Liver (tissue), 9 donors: ENCODE data around the gene HSPB3. TPM values are rescaled to one million over a fixed set of nuclear protein-coding genes. Genes with fewer than 3 reads are reported as not detected.

Source experiments
- DNase-seq: peaks from one replicate; pipeline ENCODE4 v3.0.0-alpha.2; 2017; ENCODE audit warnings: low spot score
- H3K27ac ChIP-seq, 2 donors: one replicate each; pipeline ENCODE4 v1.7.0; 2013; ENCODE audit warnings: inconsistent platforms in 2 of 2, low read length in 2 of 2, control low read depth in 1 of 2, low read depth in 1 of 2, mild to moderate bottlenecking in 1 of 2
- H3K27me3 ChIP-seq, 4 donors: one replicate each; pipeline versions ENCODE4 v1.6.1 to v1.7.0; 2013; ENCODE audit warnings: low read length in 3 of 4, inconsistent platforms in 1 of 4, mild to moderate bottlenecking in 1 of 4, moderate library complexity in 1 of 4; ENCODE audit not compliant: control insufficient read depth in 4 of 4, insufficient read depth in 4 of 4
- H3K36me3 ChIP-seq, 4 donors: one replicate each; pipeline versions ENCODE4 v1.6.1 to v1.7.0; 2013; ENCODE audit warnings: low read length in 3 of 4, mild to moderate bottlenecking in 3 of 4, low read depth in 1 of 4, moderate library complexity in 1 of 4; ENCODE audit not compliant: control insufficient read depth in 4 of 4, insufficient read depth in 3 of 4
- H3K4me1 ChIP-seq, 4 donors: one replicate each; pipeline versions ENCODE4 v1.6.1 to v1.7.0; 2013; ENCODE audit warnings: low read length in 3 of 4, mild to moderate bottlenecking in 3 of 4, moderate library complexity in 1 of 4; ENCODE audit not compliant: control insufficient read depth in 4 of 4, insufficient read depth in 4 of 4
- H3K4me3 ChIP-seq, 3 donors: one replicate each; pipeline versions ENCODE4 v1.6.1 to v1.7.0; 2013; ENCODE audit warnings: low read length in 3 of 3, control low read depth in 1 of 3, low read depth in 1 of 3, mild to moderate bottlenecking in 1 of 3
- H3K9ac ChIP-seq, 2 donors: one replicate each; pipeline ENCODE4 v1.7.0; 2013; ENCODE audit warnings: low read length in 2 of 2, mild to moderate bottlenecking in 2 of 2, moderate library complexity in 2 of 2, control low read depth in 1 of 2, low read depth in 1 of 2
- H3K9me3 ChIP-seq, 4 donors: one replicate each; pipeline versions ENCODE4 v1.6.1 to v1.7.0; 2013; ENCODE audit warnings: low read length in 3 of 4; ENCODE audit not compliant: control insufficient read depth in 4 of 4
- ATF3 ChIP-seq: IDR thresholded peaks from 2 replicates; pipeline ENCODE4 v1.6.1; 2016; ENCODE audit warnings: antibody characterized with exemption
- CTCF ChIP-seq: fragments of 150-350 bp; IDR thresholded peaks from 2 replicates; pipeline ENCODE4 v1.5.1; 2017; ENCODE audit warnings: improper control_type of control experiment, low read depth, low read length; ENCODE audit not compliant: missing input control
- EGR1 ChIP-seq, 2 donors: IDR thresholded peaks; 2 replicates each; pipeline ENCODE4 v1.6.1; 2016 to 2018; ENCODE audit warnings: antibody characterized with exemption in 2 of 2, low read depth in 2 of 2
- FOXA1 ChIP-seq: IDR thresholded peaks from 2 replicates; pipeline ENCODE4 v1.6.1; 2016; ENCODE audit warnings: antibody characterized with exemption
- FOXA2 ChIP-seq: IDR thresholded peaks from 2 replicates; pipeline ENCODE4 v1.6.1; 2016; ENCODE audit warnings: antibody characterized with exemption
- GABPA ChIP-seq, 2 donors: IDR thresholded peaks in 1 of 2; conservative IDR thresholded peaks in 1 of 2; 2 replicates each; pipeline ENCODE4 v1.6.1; 2016; ENCODE audit warnings: antibody characterized with exemption in 2 of 2, mild to moderate bottlenecking in 1 of 2, moderate library complexity in 1 of 2
- HNF4A ChIP-seq, 2 donors: conservative IDR thresholded peaks; 2 replicates each; pipeline ENCODE4 v1.6.1; 2016; ENCODE audit warnings: antibody characterized with exemption in 2 of 2, mild to moderate bottlenecking in 2 of 2
- HNF4G ChIP-seq: IDR thresholded peaks from 2 replicates; pipeline ENCODE4 v1.6.1; 2016; ENCODE audit warnings: antibody characterized with exemption
- JUND ChIP-seq, 2 donors: IDR thresholded peaks; 2 replicates each; pipeline ENCODE4 v1.6.1; 2016; ENCODE audit warnings: antibody characterized with exemption in 2 of 2
- MAX ChIP-seq: IDR thresholded peaks from 2 replicates; pipeline ENCODE4 v1.6.1; 2016; ENCODE audit warnings: antibody characterized with exemption
- NR2F2 ChIP-seq: IDR thresholded peaks from 2 replicates; pipeline ENCODE4 v1.6.1; 2016; ENCODE audit warnings: antibody characterized with exemption
- RAD21 ChIP-seq, 2 donors: IDR thresholded peaks; 2 replicates each; pipeline ENCODE4 v1.6.1; 2016; ENCODE audit warnings: antibody characterized with exemption in 2 of 2, mild to moderate bottlenecking in 2 of 2
- REST ChIP-seq: IDR thresholded peaks from 2 replicates; pipeline ENCODE4 v1.6.1; 2016; ENCODE audit warnings: antibody characterized with exemption, mild to moderate bottlenecking
- RXRA ChIP-seq, 2 donors: IDR thresholded peaks; 2 replicates each; pipeline ENCODE4 v1.6.1; 2017 to 2018; ENCODE audit warnings: antibody characterized with exemption in 2 of 2, mild to moderate bottlenecking in 1 of 2
- SP1 ChIP-seq: IDR thresholded peaks from 2 replicates; pipeline ENCODE4 v1.6.1; 2018; ENCODE audit warnings: antibody characterized with exemption, mild to moderate bottlenecking
- TAF1 ChIP-seq: conservative IDR thresholded peaks from 2 replicates; pipeline ENCODE4 v1.6.1; 2016; ENCODE audit warnings: antibody characterized with exemption, mild to moderate bottlenecking
- YY1 ChIP-seq: IDR thresholded peaks from 2 replicates; pipeline ENCODE4 v1.6.1; 2016; ENCODE audit warnings: antibody characterized with exemption, mild to moderate bottlenecking
- ZBTB33 ChIP-seq: IDR thresholded peaks from 2 replicates; pipeline ENCODE4 v1.6.1; 2016; ENCODE audit warnings: antibody characterized with exemption
- WGBS: extraction: QIAGEN DNeasy Blood & Tissue Kit; methylation state at CpG from one replicate; pipeline ENCODE4 v1.1.7; 2013; 5-methylcytosine and 5-hydroxymethylcytosine counted together
- polyA plus RNA-seq, 2 donors: library from polyadenylated mRNA; stranded (reverse) in 1 of 2; unstranded in 1 of 2; fragments of 200-250 nt in 1 of 2; fragments of >200 nt in 1 of 2; fragmentation: Nextera tagmentation in 1 of 2; extraction: Ambion mirVana in 1 of 2; gene quantifications; one replicate each; pipeline versions ENCODE4 v1.2.1 to v1.2.3, GENCODE V29; 2013 to 2015
- total RNA-seq, 2 donors: library from RNA; depleted of rRNA; stranded (reverse); fragments of >200 nt; gene quantifications; one replicate each; pipeline ENCODE4 v1.2.3, GENCODE V29; 2014
- donor health status: healthy.
- donor health status: healthy.
- donor health status: healthy.
- donor health status: healthy.
- donor health status: healthy.

Gene HSPB3
- total and polyA plus RNA-seq, 4 donors: 0.17 TPM; not detected in 3

- no peak for TF ChIP-seq FOXA1
- no peak for TF ChIP-seq HNF4G
- no peak for TF ChIP-seq CTCF
- no peak for TF ChIP-seq NR2F2
- no peak for TF ChIP-seq REST
- TF ChIP-seq SP1: no peak
- TF ChIP-seq RXRA (IDR thresholded peaks at IDR 0.05): no peak
- no peak for TF ChIP-seq MAX
- TF ChIP-seq JUND (IDR thresholded peaks at IDR 0.05): no peak
- no peak for TF ChIP-seq HNF4A (conservative IDR thresholded peaks at IDR 0.05)
- TF ChIP-seq ATF3: no peak
- TF ChIP-seq EGR1 (IDR thresholded peaks at IDR 0.05; ENCODE audit: low read depth in 2 of 2): no peak
- TF ChIP-seq GABPA (IDR thresholded peaks at IDR 0.05 in 1 of 2, conservative IDR thresholded peaks at IDR 0.05 in 1 of 2): no peak
- no peak for TF ChIP-seq FOXA2
- no peak for TF ChIP-seq ZBTB33
- no peak for TF ChIP-seq RAD21 (IDR thresholded peaks at IDR 0.05)
- TF ChIP-seq YY1: no peak
- no peak for TF ChIP-seq TAF1
- 89% methylated on average over 3 of the region's 3 CpGs for WGBS
- no peak for DNase-seq
- H3K36me3 ChIP-seq: no peaks in the 10 kb centered on the region
- H3K9ac ChIP-seq: no peak overlapping the region
- no peak overlapping the region for H3K27ac ChIP-seq
- no peaks in the 10 kb centered on the region for H3K4me1 ChIP-seq
- H3K27me3 ChIP-seq: no peaks in the 10 kb centered on the region
- no peaks in the 10 kb centered on the region for H3K9me3 ChIP-seq
- no peak overlapping the region for H3K4me3 ChIP-seq
Measured at GRCh38 chr5:54453046-54453445, 2.5 kb upstream of the HSPB3 start.

- Histone ChIP-seq H3K27ac (no peak overlapping the region), H3K9ac (no peak overlapping the region), H3K4me3 (no peak overlapping the region), H3K36me3 (no peaks in the 10 kb centered on the region), H3K4me1 (no peaks in the 10 kb centered on the region), H3K27me3 (no peaks in the 10 kb centered on the region), H3K9me3 (no peaks in the 10 kb centered on the region)
- DNase-seq: no peak
- no peak for TF ChIP-seq JUND (IDR thresholded peaks at IDR 0.05)
- no peak for TF ChIP-seq HNF4A (conservative IDR thresholded peaks at IDR 0.05)
- TF ChIP-seq ATF3: no peak
- no peak for TF ChIP-seq SP1
- TF ChIP-seq NR2F2: no peak
- TF ChIP-seq CTCF: no peak
- WGBS: 48% methylated on average over 2 of the region's 2 CpGs
Measured at GRCh38 chr5:54454602-54455001, 897 bp upstream of the HSPB3 start.
